NCI-H526 treated with DMSO at 0.1 percent for 48 hours (cell line): Measurements from ENCODE around the gene GOLGA8F.
"Not testable (repeated sequence)": the region's sequence is repeated elsewhere in the genome, so short reads cannot be mapped to it uniquely, and the experiment has no call there.

Experiments
- DNase-seq: peaks from one replicate; lab custom pipeline; 2025; lab: John Stamatoyannopoulos, UW

GOLGA8F gene

GRCh38 chr15:28378364-28378763 lies at the start of gene GOLGA8F:
TSS of gene GOLGA8F (plus strand) at chr15:28378664. CDS start at chr15:28378762, 98 bp downstream.
- DNase-seq: not testable (repeated sequence)

- not testable (repeated sequence) for DNase-seq
Observed at GRCh38 chr15:28357984-28358383, 20.5 kb upstream of the GOLGA8F start, which contains the start of gene GOLGA6L24. TSS of gene GOLGA6L24 (minus strand) at chr15:28358084. CDS start at chr15:28358023, 61 bp downstream.

- DNase-seq: not testable (repeated sequence)
Observed at GRCh38 chr15:28365502-28365901, 13.0 kb upstream of the GOLGA8F start.

GRCh38 chr15:28380053-28380452 lies 1.6 kb downstream of the GOLGA8F start:
- DNase-seq: not testable (repeated sequence)

GRCh38 chr15:28396022-28396421 lies 17.6 kb downstream of the GOLGA8F start:
- DNase-seq: not testable (repeated sequence)

GRCh38 chr15:28402774-28403435 lies 24.4 kb downstream of the GOLGA8F start:
- not testable (repeated sequence) for DNase-seq

GRCh38 chr15:28420470-28420869 lies 42.0 kb downstream of the GOLGA8F start:
- DNase-seq: not testable (repeated sequence)

GRCh38 chr15:28435594-28435993 lies 57.1 kb downstream of the GOLGA8F start:
- not testable (repeated sequence) for DNase-seq
